ENCODE results near the gene IKZF1. TPM values are rescaled to one million over a fixed set of nuclear protein-coding genes. Genes with fewer than 3 reads are reported as not detected.

The IKZF1 gene
- total and polyA plus RNA-seq, 2 of the 4 experiments (the other 2 are of a cell fraction), result not detected

DNA sequence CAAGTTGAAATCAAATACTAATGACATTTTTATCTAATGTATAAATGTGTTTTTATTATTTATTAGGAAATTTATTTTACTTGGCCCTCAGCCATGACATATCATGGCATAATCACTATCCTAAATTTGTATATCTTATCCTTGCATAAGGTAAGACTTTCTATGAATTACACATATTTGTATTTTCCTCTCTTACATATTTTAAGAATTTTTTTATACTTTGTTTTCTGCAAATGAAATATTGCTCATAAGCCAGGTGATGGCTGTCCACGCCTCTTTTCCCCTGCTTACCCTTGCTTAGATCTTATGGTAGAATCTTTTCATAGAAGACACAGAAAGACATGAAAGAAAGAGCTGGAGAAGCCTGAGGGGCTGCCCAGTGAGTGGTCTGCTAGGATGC lies 48.2 kb downstream of the IKZF1 start:
- H3K18ac ChIP-seq (ENCODE audit: low read depth, low read length), result no peak overlapping the region
- no TSS peak for BruUV-seq (replicated peaks)
- no peak overlapping the region for H2AFZ ChIP-seq (replicated peaks; ENCODE audit: low read length, poor library complexity)
- H3K4me2 ChIP-seq (ENCODE audit: low read depth, low read length), result no peak overlapping the region
- no peaks in the 10 kb centered on the region for H3K36me3 ChIP-seq (ENCODE audit: control insufficient read depth, insufficient read depth, low read length)
- H4K8ac ChIP-seq (ENCODE audit: low read depth in 2 of 2, low read length in 2 of 2), result no peak overlapping the region
- no peaks in the 10 kb centered on the region for H3K27me3 ChIP-seq (ENCODE audit: control insufficient read depth, insufficient read depth, low read length)
- H3K14ac ChIP-seq (replicated peaks; ENCODE audit: low read depth, low read length), result no peak overlapping the region
- WGBS, 2 experiments (ENCODE audit: extremely low coverage in 2 of 2, insufficient read length in 1 of 2), result no CpG with 5 or more reads among the region's 1 CpG
- H2BK120ac ChIP-seq (ENCODE audit: low read depth, low read length), result no peak overlapping the region
- DNase-seq (no peak), ATAC-seq (ENCODE audit: low read depth) (no peak)
- H3K4me1 ChIP-seq (ENCODE audit: control insufficient read depth, insufficient read depth, low read length), result no peaks in the 10 kb centered on the region
- H3K4me3 ChIP-seq (ENCODE audit: insufficient read depth, low read depth, low read length), result no peak overlapping the region
- no peak overlapping the region for H2BK20ac ChIP-seq (ENCODE audit: low read depth, low read length)
- in situ Hi-C loops (cut with MboI; ENCODE audit: low sequenced_read_pairs), result no loop called here
- no peak overlapping the region for H2AK5ac ChIP-seq (ENCODE audit: low read depth, low read length)
- no peak overlapping the region for H4K5ac ChIP-seq (ENCODE audit: low read depth, low read length)
- dilution Hi-C loops (cut with HindIII; ENCODE audit: low sequenced_read_pairs, unreplicated experiment), result no loop called here
- no peak overlapping the region for H3K23ac ChIP-seq (ENCODE audit: low read depth, low read length)
- H2BK5ac ChIP-seq (ENCODE audit: low read depth, low read length, poor library complexity, severe bottlenecking), result no peak overlapping the region
- no peak overlapping the region for H3K56ac ChIP-seq (ENCODE audit: extremely low read depth, insufficient read depth, low read length)
- H3K27ac ChIP-seq (ENCODE audit: insufficient read depth, low read length), result no peak overlapping the region
- no peak overlapping the region for H2AK9ac ChIP-seq (replicated peaks; ENCODE audit: low read depth, low read length, poor library complexity)
- POLR2A ChIA-PET (ENCODE audit: unreplicated experiment), result no interaction called here
- CTCF ChIA-PET, result no interaction called here
- no peak overlapping the region for H3K4ac ChIP-seq (ENCODE audit: low read depth, low read length)
- H4K20me1 ChIP-seq (ENCODE audit: insufficient read depth, low read length), result no peaks in the 10 kb centered on the region
- no peaks in the 10 kb centered on the region for H3K9me3 ChIP-seq (ENCODE audit: control insufficient read depth, insufficient read depth, low read length)
- H2BK15ac ChIP-seq (ENCODE audit: low read depth, low read length), result no peak overlapping the region
- no peak overlapping the region for H4K91ac ChIP-seq (ENCODE audit: insufficient read depth, low read depth, low read length)
- H3K79me1 ChIP-seq (ENCODE audit: low read depth in 1 of 2, low read length in 2 of 2), result no peaks in the 10 kb centered on the region
- no peak overlapping the region for H3K9ac ChIP-seq (ENCODE audit: low read depth, low read length)
- intact Hi-C loops (cut with micrococcal nuclease), result no loop called here
- H3K9me1 ChIP-seq (ENCODE audit: insufficient read depth, low read length), result no peaks in the 10 kb centered on the region
- TF ChIP-seq POLR2A (IDR thresholded peaks at IDR 0.05; ENCODE audit: low read depth, low read length) (no peak), MAFK (IDR thresholded peaks at IDR 0.05; ENCODE audit: low read depth, low read length) (no peak), CHD1 (IDR thresholded peaks at IDR 0.05; ENCODE audit: low read depth, low read length) (no peak), BHLHE40 (IDR thresholded peaks at IDR 0.05; ENCODE audit: low read depth, low read length) (no peak), SMC3 (IDR thresholded peaks at IDR 0.05; ENCODE audit: low read depth, low read length) (no peak), RAD21 (IDR thresholded peaks at IDR 0.05; ENCODE audit: low read length) (no peak), RFX5 (IDR thresholded peaks at IDR 0.05; ENCODE audit: low read depth, low read length) (no peak), MXI1 (IDR thresholded peaks at IDR 0.05; ENCODE audit: borderline replicate concordance, low read depth, low read length) (no peak), FOS (IDR thresholded peaks at IDR 0.05; ENCODE audit: low read depth, low read length) (no peak), NFE2L2 (IDR thresholded peaks at IDR 0.05; ENCODE audit: low read depth, low read length) (no peak)
- TF ChIP-seq, protein P1, sequence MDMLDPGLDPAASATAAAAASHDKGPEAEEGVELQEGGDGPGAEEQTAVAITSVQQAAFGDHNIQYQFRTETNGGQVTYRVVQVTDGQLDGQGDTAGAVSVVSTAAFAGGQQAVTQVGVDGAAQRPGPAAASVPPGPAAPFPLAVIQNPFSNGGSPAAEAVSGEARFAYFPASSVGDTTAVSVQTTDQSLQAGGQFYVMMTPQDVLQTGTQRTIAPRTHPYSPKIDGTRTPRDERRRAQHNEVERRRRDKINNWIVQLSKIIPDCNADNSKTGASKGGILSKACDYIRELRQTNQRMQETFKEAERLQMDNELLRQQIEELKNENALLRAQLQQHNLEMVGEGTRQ (IDR thresholded peaks at IDR 0.05; ENCODE audit: low read depth, low read length), result no peak
- TF ChIP-seq, protein P2, sequence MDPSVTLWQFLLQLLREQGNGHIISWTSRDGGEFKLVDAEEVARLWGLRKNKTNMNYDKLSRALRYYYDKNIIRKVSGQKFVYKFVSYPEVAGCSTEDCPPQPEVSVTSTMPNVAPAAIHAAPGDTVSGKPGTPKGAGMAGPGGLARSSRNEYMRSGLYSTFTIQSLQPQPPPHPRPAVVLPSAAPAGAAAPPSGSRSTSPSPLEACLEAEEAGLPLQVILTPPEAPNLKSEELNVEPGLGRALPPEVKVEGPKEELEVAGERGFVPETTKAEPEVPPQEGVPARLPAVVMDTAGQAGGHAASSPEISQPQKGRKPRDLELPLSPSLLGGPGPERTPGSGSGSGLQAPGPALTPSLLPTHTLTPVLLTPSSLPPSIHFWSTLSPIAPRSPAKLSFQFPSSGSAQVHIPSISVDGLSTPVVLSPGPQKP (IDR thresholded peaks at IDR 0.05; ENCODE audit: borderline replicate concordance, low read depth, low read length), result no peak
- TF ChIP-seq, protein P3, sequence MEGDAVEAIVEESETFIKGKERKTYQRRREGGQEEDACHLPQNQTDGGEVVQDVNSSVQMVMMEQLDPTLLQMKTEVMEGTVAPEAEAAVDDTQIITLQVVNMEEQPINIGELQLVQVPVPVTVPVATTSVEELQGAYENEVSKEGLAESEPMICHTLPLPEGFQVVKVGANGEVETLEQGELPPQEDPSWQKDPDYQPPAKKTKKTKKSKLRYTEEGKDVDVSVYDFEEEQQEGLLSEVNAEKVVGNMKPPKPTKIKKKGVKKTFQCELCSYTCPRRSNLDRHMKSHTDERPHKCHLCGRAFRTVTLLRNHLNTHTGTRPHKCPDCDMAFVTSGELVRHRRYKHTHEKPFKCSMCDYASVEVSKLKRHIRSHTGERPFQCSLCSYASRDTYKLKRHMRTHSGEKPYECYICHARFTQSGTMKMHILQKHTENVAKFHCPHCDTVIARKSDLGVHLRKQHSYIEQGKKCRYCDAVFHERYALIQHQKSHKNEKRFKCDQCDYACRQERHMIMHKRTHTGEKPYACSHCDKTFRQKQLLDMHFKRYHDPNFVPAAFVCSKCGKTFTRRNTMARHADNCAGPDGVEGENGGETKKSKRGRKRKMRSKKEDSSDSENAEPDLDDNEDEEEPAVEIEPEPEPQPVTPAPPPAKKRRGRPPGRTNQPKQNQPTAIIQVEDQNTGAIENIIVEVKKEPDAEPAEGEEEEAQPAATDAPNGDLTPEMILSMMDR (conservative IDR thresholded peaks at IDR 0.05; ENCODE audit: low read depth, low read length), result no peak
